KOPT-K1 (cell line): ENCODE data around the gene DSG4.

ENCODE experiments used
- H3K27ac ChIP-seq: fragments of 200-600 bp; sonication (generic); 2 replicates; pipeline ENCODE4 v1.5.1; 2016; ENCODE audit warnings: antibody characterized with exemption, mild to moderate bottlenecking, low read depth, low read length; ENCODE audit not compliant: poor library complexity, severe bottlenecking
- H3K36me3 ChIP-seq: fragments of 200-600 bp; sonication (generic); 2 replicates; pipeline ENCODE4 v1.5.1; 2017; ENCODE audit warnings: antibody characterized with exemption, mild to moderate bottlenecking, low read length, moderate library complexity; ENCODE audit not compliant: insufficient read depth
- H3K9me3 ChIP-seq: fragments of 200-600 bp; sonication (generic); 2 replicates; pipeline ENCODE4 v1.5.1; 2017; ENCODE audit warnings: antibody characterized with exemption, low read length, mild to moderate bottlenecking; ENCODE audit not compliant: insufficient read depth, poor library complexity, severe bottlenecking

The DSG4 gene

GRCh38 chr18:31451625-31452024 lies 75.0 kb downstream of the DSG4 start:
- no peaks in the 10 kb centered on the region for H3K36me3 ChIP-seq

DNA sequence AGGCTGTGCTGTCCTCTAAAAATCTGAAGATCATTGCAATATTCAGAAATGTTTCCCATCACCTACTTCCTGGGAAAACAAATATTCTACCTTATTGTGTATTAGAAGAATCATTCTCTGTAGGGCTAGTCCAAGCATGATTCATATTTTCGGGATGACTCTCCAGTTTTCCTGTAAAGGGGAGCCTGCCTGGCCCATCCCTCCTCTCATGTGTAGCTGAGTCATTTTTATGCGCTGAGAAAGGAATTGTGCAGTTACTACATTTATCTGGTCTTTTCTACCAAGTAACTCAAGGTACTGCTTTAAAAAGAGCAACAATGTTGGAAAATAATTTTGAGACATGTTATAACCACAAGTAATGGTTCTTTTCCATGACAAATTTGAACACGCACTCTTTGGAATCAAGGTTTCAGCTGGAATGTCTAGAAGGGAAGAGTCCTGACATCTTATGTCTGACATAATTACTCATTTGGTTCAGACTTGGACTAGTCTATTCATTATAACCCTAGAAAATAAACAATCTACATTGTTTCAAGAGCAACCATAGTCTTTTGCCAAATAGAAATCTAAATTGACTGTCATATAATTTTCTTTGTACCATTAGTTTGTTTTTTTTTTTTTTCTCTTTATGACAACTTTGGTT lies 77.6 kb downstream of the DSG4 start:
- Histone ChIP-seq H3K36me3 (no peaks in the 10 kb centered on the region), H3K27ac (no peak overlapping the region), H3K9me3 (no peaks in the 10 kb centered on the region)

More at GRCh38 chr18:31451625-31452024, 75.0 kb downstream of the DSG4 start:
- H3K27ac ChIP-seq = no peak overlapping the region
- H3K9me3 ChIP-seq = no peaks in the 10 kb centered on the region
